Muscle layer of duodenum (tissue), 2 donors: ENCODE data around the gene RMI2.

Source experiments
- H3K27ac ChIP-seq: one replicate; pipeline ENCODE4 v1.7.0; 2013; ENCODE audit warnings: mild to moderate bottlenecking, low read length
- H3K27me3 ChIP-seq: one replicate; pipeline ENCODE4 v1.7.0; 2013; ENCODE audit warnings: low read depth, mild to moderate bottlenecking, control low read depth, low read length
- H3K36me3 ChIP-seq, 2 donors: one replicate each; pipeline ENCODE4 v1.7.0; 2013; ENCODE audit warnings: low read length in 2 of 2, control low read depth in 1 of 2, mild to moderate bottlenecking in 1 of 2; ENCODE audit not compliant: insufficient read depth in 2 of 2, control insufficient read depth in 1 of 2
- H3K4me1 ChIP-seq, 2 donors: one replicate each; pipeline ENCODE4 v1.7.0; 2013; ENCODE audit warnings: low read length in 2 of 2, mild to moderate bottlenecking in 2 of 2, control low read depth in 1 of 2, moderate library complexity in 1 of 2; ENCODE audit not compliant: insufficient read depth in 2 of 2, control insufficient read depth in 1 of 2
- H3K4me3 ChIP-seq, 2 donors: one replicate each; pipeline ENCODE4 v1.7.0; 2013; ENCODE audit warnings: low read length in 2 of 2, low read depth in 1 of 2, mild to moderate bottlenecking in 1 of 2
- H3K9me3 ChIP-seq, 2 donors: one replicate each; pipeline ENCODE4 v1.7.0; 2013; ENCODE audit warnings: low read length in 2 of 2, control low read depth in 1 of 2, mild to moderate bottlenecking in 1 of 2; ENCODE audit not compliant: control insufficient read depth in 1 of 2
- donor health status: healthy.

The RMI2 gene

DNA sequence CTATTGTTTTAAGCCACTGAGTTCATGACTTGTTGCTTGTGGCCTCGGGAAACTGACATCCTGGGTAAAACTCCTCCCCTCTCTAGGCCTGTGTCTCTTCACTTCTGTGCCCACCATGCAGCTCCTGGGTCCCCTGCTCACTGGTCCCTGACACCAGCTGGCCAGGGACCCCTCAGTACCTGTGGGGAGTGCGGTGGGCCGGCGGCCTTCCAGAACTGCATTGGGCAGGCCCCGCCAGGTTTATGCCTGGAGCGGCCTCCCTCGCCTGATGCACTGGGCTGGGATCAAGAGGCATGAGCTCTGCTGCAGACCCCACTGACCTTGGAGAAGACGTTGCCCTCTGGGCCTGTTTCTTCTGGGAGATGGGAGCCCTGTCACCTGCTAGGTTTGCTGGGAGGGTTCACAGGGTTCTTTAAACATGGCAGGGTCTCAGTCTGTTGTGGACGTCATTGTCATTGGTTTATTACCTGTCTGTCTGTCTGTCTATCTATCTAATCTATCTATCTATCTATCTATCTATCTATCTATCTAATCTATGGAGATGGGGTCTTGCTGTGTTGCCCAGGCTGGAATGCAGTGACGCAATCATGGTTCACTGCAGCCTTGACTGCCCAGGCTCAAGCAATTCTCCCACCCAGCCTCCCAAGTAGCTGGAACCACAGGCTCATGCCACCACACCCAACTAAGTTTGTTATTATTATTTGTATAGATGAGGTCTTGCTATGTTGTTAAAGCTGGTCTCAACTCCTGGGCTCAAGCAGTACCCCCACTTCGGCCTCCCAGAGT, 21.5 kb upstream of the RMI2 start:
- Histone ChIP-seq H3K27me3 (no peaks in the 10 kb centered on the region), H3K4me3 (no peak overlapping the region), H3K9me3 (no peaks in the 10 kb centered on the region), H3K27ac (no peak overlapping the region), H3K36me3 (no peaks in the 10 kb centered on the region), H3K4me1 (peaks cover 0 to 7% of the 10 kb centered on the region in 2 donors)

DNA sequence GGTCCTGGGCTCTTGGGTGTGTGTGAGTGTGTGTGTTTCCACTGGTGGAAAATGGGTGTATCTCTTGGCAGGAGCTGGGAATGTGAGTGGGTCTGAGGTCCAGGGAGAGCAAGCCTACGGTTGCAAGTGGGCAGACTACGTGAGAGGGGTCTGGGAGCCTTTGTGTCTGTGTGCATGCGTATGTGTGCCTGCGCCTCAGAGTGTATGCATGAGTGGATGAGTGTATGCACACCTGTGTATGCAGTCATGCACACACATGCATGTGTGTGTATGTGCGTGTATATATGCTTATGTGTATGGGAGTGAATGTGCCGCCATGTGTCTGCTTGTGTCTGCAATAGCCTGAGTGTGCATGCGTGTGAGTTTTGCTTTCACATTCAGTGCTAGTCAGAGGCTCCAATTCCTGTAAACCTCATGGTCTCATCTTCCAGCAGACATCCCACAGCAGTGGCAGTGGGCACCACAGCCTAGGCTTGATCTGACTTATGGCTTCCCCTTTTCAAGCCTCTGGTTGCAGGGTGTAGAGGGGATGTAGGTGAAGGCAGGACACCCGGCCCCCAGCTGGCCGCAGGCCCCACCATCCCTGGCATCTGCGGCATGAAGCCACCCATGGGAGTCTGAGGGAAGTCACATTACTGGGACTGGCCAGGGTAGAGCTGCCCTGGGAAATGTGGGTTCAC, 19.7 kb upstream of the RMI2 start:
- peaks cover 3 to 7% of the 10 kb centered on the region in 2 donors for H3K4me1 ChIP-seq
- H3K9me3 ChIP-seq = no peaks in the 10 kb centered on the region
- no peak overlapping the region for H3K4me3 ChIP-seq
- no peak overlapping the region for H3K27ac ChIP-seq
- H3K36me3 ChIP-seq = no peaks in the 10 kb centered on the region
- H3K27me3 ChIP-seq = no peaks in the 10 kb centered on the region

DNA sequence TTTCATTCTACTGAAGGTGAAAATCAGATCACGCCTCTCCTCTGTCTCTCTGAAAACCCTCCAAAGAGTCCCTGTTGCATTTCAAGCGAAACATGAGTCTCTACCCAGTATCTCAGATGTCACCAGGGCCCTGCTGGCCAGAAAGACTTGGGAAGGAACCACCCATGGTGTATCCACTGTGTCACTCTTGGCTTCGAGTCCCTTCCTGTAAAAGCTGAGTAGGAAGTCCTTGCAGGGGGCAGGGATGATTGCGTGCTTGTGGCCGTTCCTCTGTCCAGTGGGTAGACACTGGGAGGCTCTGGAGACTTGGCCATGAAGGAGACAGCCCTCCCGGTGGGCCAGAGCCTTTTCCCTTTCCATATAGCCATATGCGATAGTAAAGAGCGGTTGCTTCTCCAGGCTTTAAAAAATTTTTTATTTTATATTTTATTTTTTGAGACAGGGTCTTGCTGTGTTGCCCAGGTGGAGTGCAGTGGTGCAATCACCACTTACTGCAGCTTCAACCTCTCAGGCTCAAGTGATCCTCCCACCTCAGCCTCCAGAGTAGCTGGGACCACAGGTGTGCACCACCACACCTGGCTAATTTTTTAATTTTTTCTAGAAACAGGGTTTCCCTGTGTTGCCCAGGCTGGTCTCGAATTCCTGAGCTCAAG, 19.0 kb upstream of the RMI2 start:
- no peaks in the 10 kb centered on the region for H3K27me3 ChIP-seq
- no peak overlapping the region for H3K27ac ChIP-seq
- no peak overlapping the region for H3K4me3 ChIP-seq
- no peaks in the 10 kb centered on the region for H3K9me3 ChIP-seq
- H3K36me3 ChIP-seq = no peaks in the 10 kb centered on the region
- H3K4me1 ChIP-seq = peaks cover 3 to 7% of the 10 kb centered on the region in 2 donors

DNA sequence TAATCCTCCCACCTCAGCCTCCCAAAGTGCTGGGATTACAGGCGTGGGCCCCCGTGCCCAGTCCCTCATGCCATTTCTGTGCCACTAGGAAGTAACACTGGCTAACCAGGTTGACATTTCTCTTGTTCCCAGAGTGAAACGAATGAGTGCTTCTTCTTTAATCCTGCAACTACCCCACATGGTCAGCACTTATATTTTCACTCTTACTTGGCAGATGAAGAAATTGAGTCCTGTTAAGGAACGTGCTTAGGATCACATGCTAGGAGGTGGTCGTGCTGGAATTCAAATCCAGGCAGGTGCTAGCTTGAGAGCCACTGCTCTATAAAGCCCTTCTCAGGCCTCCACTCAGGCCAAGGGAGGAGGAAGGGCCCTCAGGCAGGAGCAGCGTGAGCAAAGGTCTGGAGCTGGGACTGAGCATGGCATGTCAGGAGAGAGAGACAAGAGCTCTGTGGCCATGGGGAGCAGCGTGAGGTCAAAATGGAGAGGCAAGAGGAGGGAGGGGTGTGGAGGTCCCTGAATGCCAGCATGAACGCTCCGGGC, 18.5 kb upstream of the RMI2 start:
- Histone ChIP-seq H3K4me3 (no peak overlapping the region), H3K36me3 (no peaks in the 10 kb centered on the region), H3K27ac (no peak overlapping the region), H3K9me3 (no peaks in the 10 kb centered on the region), H3K4me1 (peaks cover 3 to 7% of the 10 kb centered on the region in 2 donors), H3K27me3 (no peaks in the 10 kb centered on the region)

DNA sequence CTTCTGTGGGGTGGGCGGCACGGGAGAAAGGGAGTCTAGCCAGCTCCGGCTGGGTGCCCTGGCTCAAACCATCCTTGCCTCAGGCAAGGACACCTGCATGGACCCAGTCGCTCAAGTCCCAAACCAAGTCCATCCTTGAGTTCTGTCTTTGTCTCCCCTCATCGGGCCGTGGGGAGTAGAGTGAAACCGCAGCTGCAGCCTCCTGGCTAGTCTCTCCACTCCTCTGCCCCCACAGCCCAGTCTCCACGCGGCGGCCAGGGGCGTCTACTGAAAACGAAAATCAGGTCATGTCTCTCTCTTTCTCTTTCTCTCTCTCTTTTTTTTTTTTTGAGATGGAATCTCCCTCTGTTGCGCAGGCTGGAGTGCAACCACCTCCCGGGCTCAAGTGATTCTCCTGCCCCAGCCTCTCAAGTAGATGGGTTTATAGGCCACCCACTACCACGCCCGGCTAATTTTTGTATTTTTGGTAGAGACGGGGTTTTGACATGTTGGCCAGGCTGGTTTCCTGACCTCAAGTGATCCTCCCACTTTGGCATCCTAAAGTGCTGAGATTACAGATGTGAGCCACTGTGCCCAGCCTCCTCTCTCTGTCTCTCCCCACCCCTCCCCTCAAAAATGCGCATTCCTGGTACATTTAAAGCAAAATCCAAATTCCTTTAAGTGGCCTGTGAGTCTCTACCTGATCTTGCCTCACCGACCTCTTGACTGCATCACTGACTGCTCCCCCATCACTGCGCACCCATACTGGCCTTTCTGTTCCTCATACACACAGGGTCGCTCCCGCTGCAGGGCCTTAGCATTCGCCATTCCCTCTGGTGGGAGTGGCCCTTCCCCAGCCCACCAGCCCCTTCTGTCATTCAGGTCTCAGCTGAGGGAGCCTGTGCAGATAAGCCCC, 17.7 kb upstream of the RMI2 start:
- peaks cover 3 to 7% of the 10 kb centered on the region in 2 donors for H3K4me1 ChIP-seq
- H3K4me3 ChIP-seq = no peak overlapping the region
- no peak overlapping the region for H3K27ac ChIP-seq
- no peaks in the 10 kb centered on the region for H3K9me3 ChIP-seq
- H3K27me3 ChIP-seq = no peaks in the 10 kb centered on the region
- no peaks in the 10 kb centered on the region for H3K36me3 ChIP-seq

DNA sequence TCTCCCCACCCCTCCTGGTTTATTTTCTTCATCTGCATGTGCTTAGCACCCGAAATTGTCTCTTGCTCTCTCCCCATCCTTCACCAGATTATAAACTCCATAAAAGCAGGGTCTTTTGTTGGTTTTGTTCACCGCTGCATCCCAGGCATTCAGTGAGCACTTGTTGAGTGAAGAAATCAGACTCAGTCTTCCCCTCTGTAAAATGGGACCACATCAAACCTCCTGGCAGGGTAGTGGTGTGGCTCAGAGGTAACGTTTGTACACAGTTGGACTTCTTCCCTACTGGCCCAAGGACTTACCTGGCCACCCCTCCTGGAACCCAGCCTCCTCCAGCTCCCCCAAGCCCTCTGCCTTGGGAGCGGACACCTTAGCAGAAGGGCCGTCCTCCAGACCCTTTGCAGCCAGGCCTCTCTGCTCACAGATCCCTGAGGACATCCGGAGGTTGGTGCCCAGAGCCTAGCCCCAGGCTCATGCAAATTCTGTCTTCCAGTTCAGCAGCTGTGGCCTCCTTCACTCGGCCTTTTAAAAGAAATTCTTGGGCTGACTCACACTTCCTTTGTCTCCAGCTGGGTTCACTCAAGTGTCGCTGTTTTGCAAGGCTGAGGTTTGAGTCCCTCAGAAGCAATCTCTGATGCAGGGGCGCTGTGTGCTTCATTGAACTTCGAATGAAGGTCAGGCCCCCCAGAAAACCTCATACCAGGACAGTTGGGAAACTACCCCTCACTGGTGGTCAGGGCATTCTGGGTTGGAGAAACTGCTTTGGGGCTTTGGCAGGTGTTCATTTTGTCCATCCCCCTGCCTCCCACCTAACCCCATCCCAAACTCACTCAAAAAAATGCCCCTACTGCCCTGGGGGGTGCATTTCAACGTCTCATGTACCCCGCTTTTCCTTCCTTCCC, 16.8 kb upstream of the RMI2 start:
- no peak overlapping the region for H3K27ac ChIP-seq
- no peaks in the 10 kb centered on the region for H3K27me3 ChIP-seq
- peaks cover 3 to 7% of the 10 kb centered on the region in 2 donors for H3K4me1 ChIP-seq
- no peaks in the 10 kb centered on the region for H3K9me3 ChIP-seq
- H3K36me3 ChIP-seq = no peaks in the 10 kb centered on the region
- H3K4me3 ChIP-seq = no peak overlapping the region

DNA sequence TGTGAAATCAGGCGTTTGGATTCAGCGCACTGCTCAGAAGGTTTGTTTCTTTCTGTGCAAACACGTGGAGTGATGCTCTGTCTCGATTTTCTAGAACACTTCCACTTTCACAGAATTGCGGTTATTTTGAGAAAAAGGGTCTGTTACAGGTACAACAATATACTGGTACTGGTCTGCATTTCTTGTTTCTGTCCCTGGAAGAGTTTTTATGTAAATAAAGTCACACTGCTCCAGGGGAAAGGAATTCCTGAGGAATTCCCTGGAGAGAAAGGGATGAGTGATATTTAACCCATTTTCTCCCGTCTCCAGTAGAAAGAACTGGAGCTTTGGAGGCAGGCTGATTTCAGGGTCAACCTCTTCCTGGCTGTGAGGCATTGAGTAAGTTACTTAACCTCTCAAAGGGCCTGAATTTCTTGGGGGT, 16.2 kb upstream of the RMI2 start:
- Histone ChIP-seq H3K36me3 (no peaks in the 10 kb centered on the region), H3K27ac (no peak overlapping the region), H3K4me3 (no peak overlapping the region), H3K4me1 (peaks cover 3 to 7% of the 10 kb centered on the region in 2 donors), H3K9me3 (no peaks in the 10 kb centered on the region), H3K27me3 (no peaks in the 10 kb centered on the region)

DNA sequence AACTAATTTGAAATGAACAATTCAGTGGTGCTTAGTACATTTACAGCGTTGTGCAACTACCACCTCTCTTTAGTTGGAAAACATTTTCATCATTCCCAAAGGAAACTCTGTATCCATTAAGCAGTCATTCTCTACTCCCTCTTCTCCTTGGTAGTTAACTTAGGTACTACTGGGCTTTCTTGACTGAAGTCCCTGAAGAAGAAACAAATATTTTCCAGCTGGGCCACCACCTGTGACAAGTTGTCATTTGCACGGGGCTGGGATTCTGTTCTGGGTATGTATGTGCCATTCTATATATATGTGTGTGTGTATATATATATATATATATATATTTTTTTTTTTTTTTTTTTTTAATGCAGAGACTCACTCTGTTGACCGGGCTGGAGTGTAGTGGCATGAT, 15.4 kb upstream of the RMI2 start:
- no peaks in the 10 kb centered on the region for H3K9me3 ChIP-seq
- H3K27ac ChIP-seq = no peak overlapping the region
- peaks cover 3 to 7% of the 10 kb centered on the region in 2 donors for H3K4me1 ChIP-seq
- H3K36me3 ChIP-seq = no peaks in the 10 kb centered on the region
- H3K4me3 ChIP-seq = no peak overlapping the region
- H3K27me3 ChIP-seq = no peaks in the 10 kb centered on the region

DNA sequence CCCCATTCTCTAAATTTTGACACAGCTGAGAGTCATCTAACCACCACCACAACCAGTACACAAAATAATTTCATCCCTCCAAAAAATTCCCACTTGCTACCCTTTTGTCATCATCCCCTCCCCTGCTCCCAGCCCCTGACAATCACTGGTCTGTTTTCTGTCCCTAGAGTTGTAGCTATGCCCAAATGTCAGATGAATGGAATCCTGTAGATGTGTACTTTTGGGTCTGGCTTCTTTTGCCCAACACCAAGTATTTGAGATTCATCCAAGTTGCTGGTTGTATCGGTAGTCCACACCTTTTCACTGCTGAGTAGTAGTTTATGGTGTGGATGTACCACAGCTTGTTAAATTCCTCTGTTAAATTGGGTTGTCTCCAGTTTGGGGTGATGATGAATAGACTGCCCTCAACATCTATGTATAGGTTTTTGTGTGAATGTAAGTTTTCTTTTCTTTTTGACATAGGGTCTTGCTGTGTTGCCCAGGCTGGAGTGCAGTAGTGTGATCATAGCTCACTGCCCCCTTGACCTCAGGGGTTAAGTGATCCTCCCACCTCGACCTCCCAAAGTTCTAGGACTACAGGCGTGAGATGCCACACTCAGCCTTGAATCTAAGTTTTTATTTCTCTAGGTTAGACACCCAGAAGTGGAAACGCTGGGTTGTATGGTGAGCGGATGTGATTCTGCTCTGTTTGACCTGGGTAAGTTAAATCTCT, 14.6 kb upstream of the RMI2 start:
- Histone ChIP-seq H3K27me3 (no peaks in the 10 kb centered on the region), H3K4me1 (peaks cover 3 to 7% of the 10 kb centered on the region in 2 donors), H3K4me3 (no peak overlapping the region), H3K36me3 (no peaks in the 10 kb centered on the region), H3K27ac (no peak overlapping the region), H3K9me3 (no peaks in the 10 kb centered on the region)
